SK-N-SH (cell line): Measurements from ENCODE around the gene YTHDF1. TPM values are rescaled to one million over a fixed set of nuclear protein-coding genes. Genes with fewer than 3 reads are reported as not detected.

Source experiments
- CTCF ChIA-PET: fragments of 300-600, 350-600 bp; formaldehyde crosslinking; extraction: SDS; loops from one replicate; lab custom pipeline; 2021; lab: Yijun Ruan, JAX
- POLR2A ChIA-PET: fragments of 350-600 bp; sonication (Branson Sonifier 250); formaldehyde crosslinking; extraction: SDS; loops from one replicate; lab custom pipeline; 2020; ENCODE audit warnings: antibody characterized with exemption, inconsistent platforms; lab: Yijun Ruan, JAX
- DNase-seq: peaks from one replicate; pipeline ENCODE4 v3.0.0; 2012
- H2AFZ ChIP-seq: fragments of 200-600 bp; sonication (generic); 2 replicates; pipeline ENCODE4 v1.8.1; 2016; ENCODE audit warnings: antibody characterized with exemption, mild to moderate bottlenecking, low read depth
- H3F3A ChIP-seq: fragments of 200-600 bp; sonication (generic); replicated peaks from 2 replicates; pipeline ENCODE3; 2016; ENCODE audit warnings: antibody characterized with exemption, mild to moderate bottlenecking; ENCODE audit not compliant: insufficient read depth
- H3K27ac ChIP-seq, 2 experiments: fragments of 200-500 bp in 1 of 2; fragments of 200-600 bp in 1 of 2; sonication (Bioruptor generic) in 1 of 2; sonication (generic), shearing (Covaris generic) in 1 of 2; 2 replicates each; pipeline versions ENCODE4 v1.5.1 to v1.6.1; 2014 to 2016; ENCODE audit warnings: low read depth in 2 of 2, inconsistent platforms in 1 of 2, low read length in 1 of 2, mild to moderate bottlenecking in 1 of 2, mixed read lengths in 1 of 2
- H3K27me3 ChIP-seq: fragments of 200-600 bp; sonication (generic), shearing (Covaris generic); 2 replicates; pipeline ENCODE4 v1.6.1; 2016; ENCODE audit warnings: mixed run types; ENCODE audit not compliant: insufficient read depth
- H3K36me3 ChIP-seq, 2 experiments: fragments of 200-500 bp in 1 of 2; fragments of 200-600 bp in 1 of 2; sonication (Bioruptor generic) in 1 of 2; sonication (generic) in 1 of 2; replicated peaks in 1 of 2; 2 replicates each; pipeline versions ENCODE3 to v1.5.1; 2014 to 2016; ENCODE audit warnings: low read length in 1 of 2, mild to moderate bottlenecking in 1 of 2; ENCODE audit not compliant: insufficient read depth in 2 of 2, control insufficient read depth in 1 of 2
- H3K4me1 ChIP-seq, 2 experiments: fragments of 200-500 bp in 1 of 2; fragments of 200-600 bp in 1 of 2; sonication (Bioruptor generic) in 1 of 2; sonication (generic), shearing (Covaris generic) in 1 of 2; 2 replicates each; pipeline versions ENCODE4 v1.5.1 to v1.6.1; 2014 to 2016; ENCODE audit warnings: low read depth in 1 of 2, low read length in 1 of 2, mixed run types in 1 of 2; ENCODE audit not compliant: insufficient read depth in 2 of 2, control insufficient read depth in 1 of 2
- H3K4me2 ChIP-seq: fragments of 200-600 bp; sonication (generic), shearing (Covaris generic); 2 replicates; pipeline ENCODE4 v1.6.1; 2017; ENCODE audit warnings: mixed run types
- H3K4me3 ChIP-seq, 2 experiments: fragments of 200-500 bp in 1 of 2; fragments of 200-600 bp in 1 of 2; sonication (Bioruptor generic) in 1 of 2; sonication (generic), shearing (Covaris generic) in 1 of 2; 2 replicates each; pipeline versions ENCODE4 v1.5.1 to v1.8.1; 2014 to 2016; ENCODE audit warnings: low read depth in 2 of 2, inconsistent platforms in 1 of 2, low read length in 1 of 2, mild to moderate bottlenecking in 1 of 2, mixed read lengths in 1 of 2, moderate library complexity in 1 of 2
- H3K79me2 ChIP-seq: fragments of 200-600 bp; sonication (generic); 2 replicates; pipeline ENCODE4 v1.8.1; 2017; ENCODE audit warnings: mild to moderate bottlenecking; ENCODE audit not compliant: insufficient read depth
- H3K9ac ChIP-seq: fragments of 200-600 bp; sonication (generic); 2 replicates; pipeline ENCODE4 v1.6.1; 2017; ENCODE audit warnings: mixed run types
- H3K9me2 ChIP-seq: fragments of 200-600 bp; sonication (generic); 2 replicates; pipeline ENCODE4 v1.6.1; 2017; ENCODE audit warnings: mixed run types
- H3K9me3 ChIP-seq: fragments of 200-600 bp; sonication (generic); 2 replicates; pipeline ENCODE4 v1.6.1; 2017; ENCODE audit warnings: mixed run types, mild to moderate bottlenecking, moderate library complexity
- H4K20me1 ChIP-seq: fragments of 200-600 bp; sonication (generic); 2 replicates; pipeline ENCODE4 v1.6.1; 2017; ENCODE audit warnings: mild to moderate bottlenecking, mixed run types; ENCODE audit not compliant: insufficient read depth
- CHD2 ChIP-seq: fragments of 150-350 bp; IDR thresholded peaks from 2 replicates; pipeline ENCODE4 v1.6.1; 2018; ENCODE audit warnings: low read length; ENCODE audit not compliant: partially characterized antibody
- FOSL2 ChIP-seq: IDR thresholded peaks from 2 replicates; pipeline ENCODE4 v1.4.0; 2012; ENCODE audit warnings: low read depth, mild to moderate bottlenecking, moderate library complexity, borderline replicate concordance
- FOXJ3 ChIP-seq: sonication (generic); formaldehyde crosslinking; IDR thresholded peaks from 2 replicates; pipeline ENCODE4 v1.5.1; 2020; ENCODE audit warnings: mild to moderate bottlenecking, missing genetic modification reagents
- FOXM1 ChIP-seq: IDR thresholded peaks from 2 replicates; pipeline ENCODE4 v1.4.0; 2012; ENCODE audit warnings: low read depth, mild to moderate bottlenecking
- MEF2A ChIP-seq: IDR thresholded peaks from 2 replicates; pipeline ENCODE4 v1.4.0; 2012; ENCODE audit warnings: low read depth, borderline replicate concordance
- MXI1 ChIP-seq: IDR thresholded peaks from 2 replicates; pipeline ENCODE4 v1.6.1; 2012; ENCODE audit warnings: mild to moderate bottlenecking, low read depth, low read length, improper control_type of control experiment
- NRF1 ChIP-seq: IDR thresholded peaks from 2 replicates; pipeline ENCODE4 v1.6.1; 2012; ENCODE audit warnings: low read depth, mild to moderate bottlenecking, low read length
- POLR2AphosphoS5 ChIP-seq: IDR thresholded peaks from 2 replicates; pipeline ENCODE4 v1.6.1; 2012; ENCODE audit warnings: low read depth, low read length
- RAD21 ChIP-seq: IDR thresholded peaks from 2 replicates; pipeline ENCODE4 v1.6.1; 2012; ENCODE audit warnings: mild to moderate bottlenecking, low read length
- RCOR1 ChIP-seq: fragments of 150-350 bp; IDR thresholded peaks from 2 replicates; pipeline ENCODE4 v1.6.1; 2017; ENCODE audit warnings: antibody characterized with exemption, low read length
- RFX5 ChIP-seq: IDR thresholded peaks from 2 replicates; pipeline ENCODE4 v1.6.1; 2012; ENCODE audit warnings: mild to moderate bottlenecking, improper control_type of control experiment, low read length
- RXRA ChIP-seq: IDR thresholded peaks from 2 replicates; pipeline ENCODE4 v1.4.0; 2012; ENCODE audit warnings: low read depth, mild to moderate bottlenecking, borderline replicate concordance
- SMC3 ChIP-seq: IDR thresholded peaks from 2 replicates; pipeline ENCODE4 v1.6.1; 2012; ENCODE audit warnings: low read depth, low read length, improper control_type of control experiment
- TAF1 ChIP-seq: IDR thresholded peaks from 2 replicates; pipeline ENCODE4 v1.6.1; 2012; ENCODE audit warnings: low read depth, mild to moderate bottlenecking, low read length, moderate library complexity, borderline replicate concordance
- TEAD4 ChIP-seq: IDR thresholded peaks from 2 replicates; pipeline ENCODE4 v1.4.0; 2012; ENCODE audit warnings: mild to moderate bottlenecking, borderline replicate concordance; ENCODE audit not compliant: insufficient read depth
- YY1 ChIP-seq: IDR thresholded peaks from 2 replicates; pipeline ENCODE4 v1.4.0; 2012; ENCODE audit warnings: low read depth, mild to moderate bottlenecking
- WGBS: methylation state at CpG from one replicate; pipeline ENCODE4 v1.1.6; 2017; ENCODE audit warnings: low lambda C conversion rate; 5-methylcytosine and 5-hydroxymethylcytosine counted together
- polyA plus RNA-seq, 3 experiments: library from polyadenylated mRNA; depleted of rRNA; stranded (reverse); fragments of >200 nt; gene quantifications; 2 replicates each; pipeline ENCODE4 v1.2.3, GENCODE V29; 2012
- TF ChIP-seq, protein P1 (sequence below): IDR thresholded peaks from 2 replicates; pipeline ENCODE4 v1.6.1; 2012; ENCODE audit warnings: mild to moderate bottlenecking, low read depth, low read length, moderate library complexity
- TF ChIP-seq, protein P2 (sequence below): fragments of 200-600 bp; sonication (generic); IDR thresholded peaks from 2 replicates; pipeline ENCODE4 v1.6.1; 2017; ENCODE audit warnings: antibody characterized with exemption, mild to moderate bottlenecking, moderate library complexity

Gene YTHDF1
- polyA plus RNA-seq, 1 of the 3 experiments (the other 2 are of a cell fraction): 17.0 TPM

- Histone ChIP-seq H3F3A (peaks cover 7% of the 10 kb centered on the region), H3K9me3 (no peaks in the 10 kb centered on the region), H3K4me3 (no peak overlapping the region), H3K4me2 (no peak overlapping the region), H3K9ac (no peak overlapping the region), H3K9me2 (no peaks in the 10 kb centered on the region), H3K27ac (no peak overlapping the region), H3K4me1 (no peaks in the 10 kb centered on the region), H3K27me3 (no peaks in the 10 kb centered on the region), H3K79me2 (no peaks in the 10 kb centered on the region), H2AFZ (no peak overlapping the region), H4K20me1 (no peaks in the 10 kb centered on the region), H3K36me3 (no peaks in the 10 kb centered on the region)
- DNase-seq: no peak
- ChIA-PET POLR2A (no interaction called here), CTCF (no interaction called here)
- TF ChIP-seq FOXM1: no peak
- no peak for TF ChIP-seq FOSL2
- no peak for TF ChIP-seq RCOR1
- TF ChIP-seq YY1: no peak
- TF ChIP-seq, protein P1, sequence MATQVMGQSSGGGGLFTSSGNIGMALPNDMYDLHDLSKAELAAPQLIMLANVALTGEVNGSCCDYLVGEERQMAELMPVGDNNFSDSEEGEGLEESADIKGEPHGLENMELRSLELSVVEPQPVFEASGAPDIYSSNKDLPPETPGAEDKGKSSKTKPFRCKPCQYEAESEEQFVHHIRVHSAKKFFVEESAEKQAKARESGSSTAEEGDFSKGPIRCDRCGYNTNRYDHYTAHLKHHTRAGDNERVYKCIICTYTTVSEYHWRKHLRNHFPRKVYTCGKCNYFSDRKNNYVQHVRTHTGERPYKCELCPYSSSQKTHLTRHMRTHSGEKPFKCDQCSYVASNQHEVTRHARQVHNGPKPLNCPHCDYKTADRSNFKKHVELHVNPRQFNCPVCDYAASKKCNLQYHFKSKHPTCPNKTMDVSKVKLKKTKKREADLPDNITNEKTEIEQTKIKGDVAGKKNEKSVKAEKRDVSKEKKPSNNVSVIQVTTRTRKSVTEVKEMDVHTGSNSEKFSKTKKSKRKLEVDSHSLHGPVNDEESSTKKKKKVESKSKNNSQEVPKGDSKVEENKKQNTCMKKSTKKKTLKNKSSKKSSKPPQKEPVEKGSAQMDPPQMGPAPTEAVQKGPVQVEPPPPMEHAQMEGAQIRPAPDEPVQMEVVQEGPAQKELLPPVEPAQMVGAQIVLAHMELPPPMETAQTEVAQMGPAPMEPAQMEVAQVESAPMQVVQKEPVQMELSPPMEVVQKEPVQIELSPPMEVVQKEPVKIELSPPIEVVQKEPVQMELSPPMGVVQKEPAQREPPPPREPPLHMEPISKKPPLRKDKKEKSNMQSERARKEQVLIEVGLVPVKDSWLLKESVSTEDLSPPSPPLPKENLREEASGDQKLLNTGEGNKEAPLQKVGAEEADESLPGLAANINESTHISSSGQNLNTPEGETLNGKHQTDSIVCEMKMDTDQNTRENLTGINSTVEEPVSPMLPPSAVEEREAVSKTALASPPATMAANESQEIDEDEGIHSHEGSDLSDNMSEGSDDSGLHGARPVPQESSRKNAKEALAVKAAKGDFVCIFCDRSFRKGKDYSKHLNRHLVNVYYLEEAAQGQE: no peak
- no peak for TF ChIP-seq POLR2AphosphoS5
- TF ChIP-seq SMC3: no peak
- TF ChIP-seq TAF1: no peak
- TF ChIP-seq, protein P2, sequence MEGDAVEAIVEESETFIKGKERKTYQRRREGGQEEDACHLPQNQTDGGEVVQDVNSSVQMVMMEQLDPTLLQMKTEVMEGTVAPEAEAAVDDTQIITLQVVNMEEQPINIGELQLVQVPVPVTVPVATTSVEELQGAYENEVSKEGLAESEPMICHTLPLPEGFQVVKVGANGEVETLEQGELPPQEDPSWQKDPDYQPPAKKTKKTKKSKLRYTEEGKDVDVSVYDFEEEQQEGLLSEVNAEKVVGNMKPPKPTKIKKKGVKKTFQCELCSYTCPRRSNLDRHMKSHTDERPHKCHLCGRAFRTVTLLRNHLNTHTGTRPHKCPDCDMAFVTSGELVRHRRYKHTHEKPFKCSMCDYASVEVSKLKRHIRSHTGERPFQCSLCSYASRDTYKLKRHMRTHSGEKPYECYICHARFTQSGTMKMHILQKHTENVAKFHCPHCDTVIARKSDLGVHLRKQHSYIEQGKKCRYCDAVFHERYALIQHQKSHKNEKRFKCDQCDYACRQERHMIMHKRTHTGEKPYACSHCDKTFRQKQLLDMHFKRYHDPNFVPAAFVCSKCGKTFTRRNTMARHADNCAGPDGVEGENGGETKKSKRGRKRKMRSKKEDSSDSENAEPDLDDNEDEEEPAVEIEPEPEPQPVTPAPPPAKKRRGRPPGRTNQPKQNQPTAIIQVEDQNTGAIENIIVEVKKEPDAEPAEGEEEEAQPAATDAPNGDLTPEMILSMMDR: no peak
- TF ChIP-seq TEAD4: no peak
- TF ChIP-seq RAD21: no peak
- no peak for TF ChIP-seq RXRA
- no peak for TF ChIP-seq MXI1
- no peak for TF ChIP-seq CHD2
- TF ChIP-seq RFX5: no peak
- no peak for TF ChIP-seq FOXJ3
- TF ChIP-seq MEF2A: no peak
- TF ChIP-seq NRF1: no peak
- WGBS: 23% methylated on average over 10 of the region's 15 CpGs
Observed at GRCh38 chr20:63188641-63189321, 27.1 kb downstream of the YTHDF1 start.
